HCT116 (cell line): ENCODE measurements around the gene SLC46A3. TPM values are rescaled to one million over a fixed set of nuclear protein-coding genes. Genes with fewer than 3 reads are reported as not detected.

Source experiments
- ATAC-seq: fragments of 200-7000 bp; cut with Tn5 transposase; 2 replicates; pipeline ENCODE4 v1.9.1; 2020; ENCODE audit warnings: mild to moderate bottlenecking, moderate library complexity
- BruUV-seq: library from RNA; stranded (reverse); fragments of 400-500 nt; replicated peaks from 2 replicates; lab custom pipeline; 2021; lab: Mats Ljungman, UMichigan
- CTCF ChIA-PET: fragments of 300-600 bp; sonication (Branson Sonifier 250); formaldehyde crosslinking; loops from one replicate; lab custom pipeline; 2021; ENCODE audit warnings: antibody characterized with exemption; lab: Charles Lee
- POLR2A ChIA-PET: fragments of 300-600, 350-600 bp; sonication (Branson Sonifier 250); formaldehyde crosslinking; loops from one replicate; lab custom pipeline; 2021; ENCODE audit warnings: antibody characterized with exemption; lab: Charles Lee
- RAD21 ChIA-PET, 2 experiments: fragments of 300-600 bp; sonication (Branson Sonifier 250); formaldehyde crosslinking; loops; one replicate each; lab custom pipeline; 2023; ENCODE audit warnings: low total read pairs in 2 of 2; ENCODE audit not compliant: uncharacterized antibody in 2 of 2, unreplicated experiment in 2 of 2, low non-redundant PET in 1 of 2; lab: Charles Lee
- DNase-seq: peaks from one replicate; pipeline ENCODE4 v3.0.0-alpha.2; 2010; ENCODE audit warnings: low read depth, low spot score
- H2AFZ ChIP-seq: fragments of 200-600 bp; shearing (Covaris generic), sonication (generic); 2 replicates; pipeline ENCODE4 v1.6.1; 2017; ENCODE audit warnings: low read depth, mixed run types, mixed read lengths, antibody characterized with exemption, low read length; ENCODE audit not compliant: poor library complexity, severe bottlenecking
- H3K27ac ChIP-seq: 2 replicates; pipeline ENCODE4 v1.5.1; 2012; ENCODE audit warnings: low read depth, low read length
- H3K27me3 ChIP-seq: fragments of 200-600 bp; sonication (generic); 2 replicates; pipeline ENCODE4 v1.6.1; 2016; ENCODE audit warnings: mixed run types, low read length, mixed read lengths; ENCODE audit not compliant: insufficient read depth
- H3K36me3 ChIP-seq, 2 experiments: fragments of 200-500 bp in 1 of 2; fragments of 200-600 bp in 1 of 2; sonication (Bioruptor generic) in 1 of 2; sonication (generic) in 1 of 2; 2 replicates each; pipeline versions ENCODE4 v1.5.1 to v1.6.1; 2014 to 2016; ENCODE audit warnings: low read length in 2 of 2, inconsistent platforms in 1 of 2, mixed read lengths in 1 of 2, mixed run types in 1 of 2; ENCODE audit not compliant: insufficient read depth in 2 of 2, control insufficient read depth in 1 of 2
- H3K4me1 ChIP-seq, 2 experiments: fragments of 200-600 bp in 1 of 2; sonication (generic) in 1 of 2; 2 replicates each; pipeline versions ENCODE4 v1.5.1 to v1.6.1; 2012 to 2017; ENCODE audit warnings: low read length in 2 of 2, inconsistent platforms in 1 of 2, mild to moderate bottlenecking in 1 of 2, mixed read lengths in 1 of 2, mixed run types in 1 of 2, moderate library complexity in 1 of 2; ENCODE audit not compliant: insufficient read depth in 2 of 2, control insufficient read depth in 1 of 2
- H3K4me2 ChIP-seq: fragments of 200-600 bp; sonication (generic); 2 replicates; pipeline ENCODE4 v1.6.1; 2017; ENCODE audit warnings: mixed run types, low read length, mixed read lengths
- H3K4me3 ChIP-seq, 2 experiments: fragments of 200-600 bp in 1 of 2; sonication (generic) in 1 of 2; replicated peaks in 1 of 2; 2 replicates each; pipeline ENCODE4 v1.5.1; 2011 to 2016; ENCODE audit warnings: low read length in 2 of 2, control low read depth in 1 of 2, low read depth in 1 of 2, mild to moderate bottlenecking in 1 of 2, mixed read lengths in 1 of 2, mixed run types in 1 of 2
- H3K79me2 ChIP-seq: fragments of 200-600 bp; sonication (generic); 2 replicates; pipeline ENCODE4 v1.6.1; 2017; ENCODE audit warnings: mild to moderate bottlenecking, mixed run types, low read length, moderate library complexity, mixed read lengths; ENCODE audit not compliant: insufficient read depth
- H3K9ac ChIP-seq: fragments of 200-600 bp; sonication (generic); 2 replicates; pipeline ENCODE4 v1.6.1; 2016; ENCODE audit warnings: low read length, mixed read lengths
- H3K9me2 ChIP-seq: fragments of 200-600 bp; sonication (generic), shearing (Covaris generic); 2 replicates; pipeline ENCODE4 v1.6.1; 2017; ENCODE audit warnings: mixed run types, mild to moderate bottlenecking, moderate library complexity; ENCODE audit not compliant: insufficient read depth
- H3K9me3 ChIP-seq, 2 experiments: fragments of 200-500 bp in 1 of 2; fragments of 200-600 bp in 1 of 2; sonication (Bioruptor generic) in 1 of 2; sonication (generic) in 1 of 2; 2 replicates each; pipeline ENCODE4 v1.6.1; 2014 to 2017; ENCODE audit warnings: low read length in 2 of 2, mixed read lengths in 2 of 2, inconsistent platforms in 1 of 2, low read depth in 1 of 2, mild to moderate bottlenecking in 1 of 2, mixed run types in 1 of 2, moderate library complexity in 1 of 2; ENCODE audit not compliant: control insufficient read depth in 1 of 2, insufficient read depth in 1 of 2
- H4K20me1 ChIP-seq: fragments of 200-600 bp; sonication (generic), shearing (Covaris generic); 2 replicates; pipeline ENCODE4 v1.6.1; 2017; ENCODE audit warnings: mixed run types, mild to moderate bottlenecking, moderate library complexity; ENCODE audit not compliant: insufficient read depth
- CBX3 ChIP-seq: IDR thresholded peaks from 2 replicates; pipeline ENCODE4 v1.6.1; 2012; ENCODE audit warnings: low read depth
- EZH2 ChIP-seq: fragments of 200-600 bp; sonication (generic); IDR thresholded peaks from 2 replicates; pipeline ENCODE4 v1.6.1; 2017; ENCODE audit warnings: antibody characterized with exemption, mixed run types
- EZH2phosphoT487 ChIP-seq: fragments of 200-600 bp; IDR thresholded peaks from 2 replicates; pipeline ENCODE4 v1.6.1; 2018; ENCODE audit warnings: antibody characterized with exemption, borderline replicate concordance
- FOSL1 ChIP-seq: IDR thresholded peaks from 2 replicates; pipeline ENCODE4 v1.6.1; 2012; ENCODE audit warnings: low read depth
- JUND ChIP-seq: IDR thresholded peaks from 2 replicates; pipeline ENCODE4 v1.6.1; 2012
- POLR2AphosphoS5 ChIP-seq: IDR thresholded peaks from 2 replicates; pipeline ENCODE4 v1.6.1; 2011; ENCODE audit warnings: mild to moderate bottlenecking, low read depth, low read length, moderate library complexity
- RAD21 ChIP-seq: IDR thresholded peaks from 2 replicates; pipeline ENCODE4 v1.6.1; 2012; ENCODE audit warnings: low read depth, mild to moderate bottlenecking
- SIN3A ChIP-seq: IDR thresholded peaks from 2 replicates; pipeline ENCODE4 v1.6.1; 2012; ENCODE audit warnings: low read depth
- SP1 ChIP-seq: IDR thresholded peaks from 2 replicates; pipeline ENCODE4 v1.6.1; 2012; ENCODE audit warnings: low read depth
- SRF ChIP-seq: IDR thresholded peaks from 2 replicates; pipeline ENCODE4 v1.6.1; 2012; ENCODE audit warnings: low read depth
- TCF7L2 ChIP-seq: IDR thresholded peaks from 2 replicates; pipeline ENCODE4 v1.7.0; 2011; ENCODE audit warnings: borderline replicate concordance, inconsistent platforms; ENCODE audit not compliant: insufficient read depth, insufficient read length; ENCODE audit errors: extremely low read depth
- YY1 ChIP-seq: IDR thresholded peaks from 2 replicates; pipeline ENCODE4 v1.6.1; 2011; ENCODE audit warnings: low read length, low read depth, moderate library complexity, mild to moderate bottlenecking; ENCODE audit not compliant: insufficient replicate concordance; ENCODE audit errors: extremely low read depth
- ZFX ChIP-seq: fragments of 450-650 bp; IDR thresholded peaks from 2 replicates; pipeline ENCODE4 v1.6.1; 2017
- intact Hi-C: fragments of 100-400 bp; cut with micrococcal nuclease; formaldehyde crosslinking; loops from 2 replicates; pipeline ENCODE4 v1.10.0; 2022
- total RNA-seq: library from RNA; stranded (reverse); gene quantifications from one replicate; pipeline ENCODE4 v1.2.1, GENCODE V29; 2021; ENCODE audit not compliant: unreplicated experiment
- TF ChIP-seq, protein P1 (sequence below), 3 experiments: fragments of 200-600 bp in 1 of 3; sonication (generic) in 1 of 3; IDR thresholded peaks in 2 of 3; conservative IDR thresholded peaks in 1 of 3; 2 replicates each; pipeline ENCODE4 v1.5.1; 2012 to 2017; ENCODE audit warnings: low read depth in 2 of 3, low read length in 2 of 3, antibody characterized with exemption in 1 of 3, borderline replicate concordance in 1 of 3, control low read depth in 1 of 3, mild to moderate bottlenecking in 1 of 3, mixed read lengths in 1 of 3, mixed run types in 1 of 3, moderate library complexity in 1 of 3; ENCODE audit not compliant: insufficient read depth in 1 of 3
- TF ChIP-seq, protein P2 (sequence below): IDR thresholded peaks from 2 replicates; pipeline ENCODE4 v1.6.1; 2011; ENCODE audit warnings: mild to moderate bottlenecking, low read length, moderate library complexity; ENCODE audit not compliant: insufficient replicate concordance; ENCODE audit errors: extremely low read depth
- TF ChIP-seq, protein P3 (sequence below): IDR thresholded peaks from 2 replicates; pipeline ENCODE4 v1.6.1; 2012
- TF ChIP-seq, protein P4 (sequence below): IDR thresholded peaks from 2 replicates; pipeline ENCODE4 v1.6.1; 2012; ENCODE audit warnings: low read depth

The SLC46A3 gene
- total RNA-seq, 1 experiment from 2014 or later: 0.93 TPM

DNA sequence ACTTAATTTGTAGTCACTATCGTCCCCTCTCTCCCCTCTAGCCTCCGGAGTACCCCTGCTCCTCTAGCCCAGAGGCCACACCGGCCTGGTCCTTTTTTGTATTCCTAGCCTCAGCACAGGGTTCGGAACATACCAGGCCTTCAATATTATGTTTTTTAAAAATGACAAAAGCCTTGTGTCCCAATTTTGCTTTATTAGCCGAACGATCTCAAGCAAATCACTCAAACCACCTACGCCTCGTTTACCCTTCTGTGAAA is 60.3 kb downstream of the SLC46A3 start:
- CTCF ChIA-PET: interaction anchor here (1.7 kb wide), 1 partner anchor 334 kb away, joined by 5 read pairs; no protein-coding TSS in a partner anchor
- peak overlapping the region; percentile 75 for H3K27ac ChIP-seq
- no peaks in the 10 kb centered on the region for H3K9me2 ChIP-seq
- RAD21 ChIA-PET: no interaction called here
- peaks cover 14 to 18% of the 10 kb centered on the region in 2 experiments; a peak in 3 of 4 replicates for H3K4me1 ChIP-seq
- H3K9me3 ChIP-seq: no peaks in the 10 kb centered on the region
- H3K79me2 ChIP-seq: peaks cover 85% of the 10 kb centered on the region
- no peak overlapping the region for H2AFZ ChIP-seq
- H3K9ac ChIP-seq: peak overlapping the region; percentile 84
- ATAC-seq: peak; percentile 23; the same call in 1 of the 2 replicates
- TSS peak; percentile 72 for BruUV-seq
- peak overlapping the region; percentile 88 to 96 for H3K4me3 ChIP-seq
- peaks cover 18 to 20% of the 10 kb centered on the region in 2 experiments for H3K36me3 ChIP-seq
- POLR2A ChIA-PET: interaction anchor here (1.1 to 1.4 kb wide), 3 partner anchors 10 to 17 kb away, joined by 3 read pairs; no protein-coding TSS in a partner anchor
- H4K20me1 ChIP-seq: peaks cover 11% of the 10 kb centered on the region; the same call in 1 of the 2 replicates
- intact Hi-C loops: no loop called here
- H3K4me2 ChIP-seq: peak overlapping the region; percentile 75
- TF ChIP-seq CBX3 (no peak), POLR2AphosphoS5 (no peak), JUND (no peak), ZFX (no peak), EZH2phosphoT487 (no peak), SIN3A (no peak), EZH2 (no peak), SRF (no peak), TCF7L2 (no peak), SP1 (no peak), RAD21 (no peak), FOSL1 (no peak), YY1 (no peak)
- TF ChIP-seq, protein P1, sequence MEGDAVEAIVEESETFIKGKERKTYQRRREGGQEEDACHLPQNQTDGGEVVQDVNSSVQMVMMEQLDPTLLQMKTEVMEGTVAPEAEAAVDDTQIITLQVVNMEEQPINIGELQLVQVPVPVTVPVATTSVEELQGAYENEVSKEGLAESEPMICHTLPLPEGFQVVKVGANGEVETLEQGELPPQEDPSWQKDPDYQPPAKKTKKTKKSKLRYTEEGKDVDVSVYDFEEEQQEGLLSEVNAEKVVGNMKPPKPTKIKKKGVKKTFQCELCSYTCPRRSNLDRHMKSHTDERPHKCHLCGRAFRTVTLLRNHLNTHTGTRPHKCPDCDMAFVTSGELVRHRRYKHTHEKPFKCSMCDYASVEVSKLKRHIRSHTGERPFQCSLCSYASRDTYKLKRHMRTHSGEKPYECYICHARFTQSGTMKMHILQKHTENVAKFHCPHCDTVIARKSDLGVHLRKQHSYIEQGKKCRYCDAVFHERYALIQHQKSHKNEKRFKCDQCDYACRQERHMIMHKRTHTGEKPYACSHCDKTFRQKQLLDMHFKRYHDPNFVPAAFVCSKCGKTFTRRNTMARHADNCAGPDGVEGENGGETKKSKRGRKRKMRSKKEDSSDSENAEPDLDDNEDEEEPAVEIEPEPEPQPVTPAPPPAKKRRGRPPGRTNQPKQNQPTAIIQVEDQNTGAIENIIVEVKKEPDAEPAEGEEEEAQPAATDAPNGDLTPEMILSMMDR (IDR thresholded peaks at IDR 0.05 in 2 of 3, conservative IDR thresholded peaks at IDR 0.05 in 1 of 3; ENCODE audit: borderline replicate concordance in 1 of 3, insufficient read depth in 1 of 3, low read depth in 2 of 3, low read length in 2 of 3): no peak
- TF ChIP-seq, protein P2, sequence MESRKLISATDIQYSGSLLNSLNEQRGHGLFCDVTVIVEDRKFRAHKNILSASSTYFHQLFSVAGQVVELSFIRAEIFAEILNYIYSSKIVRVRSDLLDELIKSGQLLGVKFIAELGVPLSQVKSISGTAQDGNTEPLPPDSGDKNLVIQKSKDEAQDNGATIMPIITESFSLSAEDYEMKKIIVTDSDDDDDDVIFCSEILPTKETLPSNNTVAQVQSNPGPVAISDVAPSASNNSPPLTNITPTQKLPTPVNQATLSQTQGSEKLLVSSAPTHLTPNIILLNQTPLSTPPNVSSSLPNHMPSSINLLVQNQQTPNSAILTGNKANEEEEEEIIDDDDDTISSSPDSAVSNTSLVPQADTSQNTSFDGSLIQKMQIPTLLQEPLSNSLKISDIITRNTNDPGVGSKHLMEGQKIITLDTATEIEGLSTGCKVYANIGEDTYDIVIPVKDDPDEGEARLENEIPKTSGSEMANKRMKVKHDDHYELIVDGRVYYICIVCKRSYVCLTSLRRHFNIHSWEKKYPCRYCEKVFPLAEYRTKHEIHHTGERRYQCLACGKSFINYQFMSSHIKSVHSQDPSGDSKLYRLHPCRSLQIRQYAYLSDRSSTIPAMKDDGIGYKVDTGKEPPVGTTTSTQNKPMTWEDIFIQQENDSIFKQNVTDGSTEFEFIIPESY: no peak
- TF ChIP-seq, protein P3, sequence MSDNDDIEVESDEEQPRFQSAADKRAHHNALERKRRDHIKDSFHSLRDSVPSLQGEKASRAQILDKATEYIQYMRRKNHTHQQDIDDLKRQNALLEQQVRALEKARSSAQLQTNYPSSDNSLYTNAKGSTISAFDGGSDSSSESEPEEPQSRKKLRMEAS: no peak; the same call in 1 of the 2 replicates
- TF ChIP-seq, protein P4, sequence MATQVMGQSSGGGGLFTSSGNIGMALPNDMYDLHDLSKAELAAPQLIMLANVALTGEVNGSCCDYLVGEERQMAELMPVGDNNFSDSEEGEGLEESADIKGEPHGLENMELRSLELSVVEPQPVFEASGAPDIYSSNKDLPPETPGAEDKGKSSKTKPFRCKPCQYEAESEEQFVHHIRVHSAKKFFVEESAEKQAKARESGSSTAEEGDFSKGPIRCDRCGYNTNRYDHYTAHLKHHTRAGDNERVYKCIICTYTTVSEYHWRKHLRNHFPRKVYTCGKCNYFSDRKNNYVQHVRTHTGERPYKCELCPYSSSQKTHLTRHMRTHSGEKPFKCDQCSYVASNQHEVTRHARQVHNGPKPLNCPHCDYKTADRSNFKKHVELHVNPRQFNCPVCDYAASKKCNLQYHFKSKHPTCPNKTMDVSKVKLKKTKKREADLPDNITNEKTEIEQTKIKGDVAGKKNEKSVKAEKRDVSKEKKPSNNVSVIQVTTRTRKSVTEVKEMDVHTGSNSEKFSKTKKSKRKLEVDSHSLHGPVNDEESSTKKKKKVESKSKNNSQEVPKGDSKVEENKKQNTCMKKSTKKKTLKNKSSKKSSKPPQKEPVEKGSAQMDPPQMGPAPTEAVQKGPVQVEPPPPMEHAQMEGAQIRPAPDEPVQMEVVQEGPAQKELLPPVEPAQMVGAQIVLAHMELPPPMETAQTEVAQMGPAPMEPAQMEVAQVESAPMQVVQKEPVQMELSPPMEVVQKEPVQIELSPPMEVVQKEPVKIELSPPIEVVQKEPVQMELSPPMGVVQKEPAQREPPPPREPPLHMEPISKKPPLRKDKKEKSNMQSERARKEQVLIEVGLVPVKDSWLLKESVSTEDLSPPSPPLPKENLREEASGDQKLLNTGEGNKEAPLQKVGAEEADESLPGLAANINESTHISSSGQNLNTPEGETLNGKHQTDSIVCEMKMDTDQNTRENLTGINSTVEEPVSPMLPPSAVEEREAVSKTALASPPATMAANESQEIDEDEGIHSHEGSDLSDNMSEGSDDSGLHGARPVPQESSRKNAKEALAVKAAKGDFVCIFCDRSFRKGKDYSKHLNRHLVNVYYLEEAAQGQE: no peak
- no peak for DNase-seq
- no peaks in the 10 kb centered on the region for H3K27me3 ChIP-seq
